Vagina (tissue), 2 donors: ENCODE results near the gene TRAF1. TPM values are rescaled to one million over a fixed set of nuclear protein-coding genes. Genes with fewer than 3 reads are reported as not detected.

Experiments used
- DNase-seq, 2 donors: peaks; one replicate each; pipeline ENCODE4 v3.0.0-alpha.2; 2017; ENCODE audit errors: extremely low spot score in 2 of 2
- H3K27ac ChIP-seq: fragments of 200-600 bp; sonication (generic); one replicate; pipeline ENCODE4 v1.5.1; 2019
- H3K27me3 ChIP-seq: fragments of 200-600 bp; sonication (generic); one replicate; pipeline ENCODE4 v1.5.1; 2019
- H3K36me3 ChIP-seq, 2 donors: fragments of 200-600 bp; sonication (generic); one replicate each; pipeline ENCODE4 v1.5.1; 2017 to 2019
- H3K4me1 ChIP-seq: fragments of 200-600 bp; sonication (generic); one replicate; pipeline ENCODE4 v1.5.1; 2019
- H3K4me3 ChIP-seq, 2 donors: fragments of 200-600 bp; sonication (generic); 1 replicate in 1 of 2; 2 replicates in 1 of 2; pipeline ENCODE4 v1.5.1; 2016 to 2019
- H3K9me3 ChIP-seq: fragments of 200-600 bp; sonication (generic); one replicate; pipeline ENCODE4 v1.5.1; 2019
- POLR2A ChIP-seq, 2 donors: fragments of 450-650 bp; IDR thresholded peaks; one replicate each; pipeline ENCODE4 v1.6.1; 2017; ENCODE audit warnings: antibody characterized with exemption in 2 of 2, mild to moderate bottlenecking in 2 of 2, moderate library complexity in 2 of 2
- POLR2AphosphoS5 ChIP-seq, 2 donors: sonication (generic); formaldehyde crosslinking; IDR thresholded peaks; one replicate each; pipeline ENCODE4 v1.9.0; 2017; ENCODE audit warnings: antibody characterized with exemption in 2 of 2, mild to moderate bottlenecking in 2 of 2, low read depth in 1 of 2; ENCODE audit not compliant: insufficient read depth in 1 of 2
- intact Hi-C: fragments of 100-400 bp; cut with DNase I; formaldehyde crosslinking; loops from one replicate; pipeline ENCODE4 v1.15.1; 2023
- total RNA-seq: library from RNA; depleted of rRNA; stranded (reverse); fragments of >200 nt; gene quantifications from one replicate; pipeline ENCODE4 v1.2.3, GENCODE V29; 2016
- TF ChIP-seq, protein P1 (sequence below), 3 experiments: fragments of 450-650 bp in 2 of 3; fragments of 200-600 bp in 1 of 3; sonication (generic) in 1 of 3; IDR thresholded peaks; one replicate each; pipeline ENCODE4 v1.5.1; 2017 to 2019; ENCODE audit warnings: antibody characterized with exemption in 3 of 3, mild to moderate bottlenecking in 2 of 3, moderate library complexity in 2 of 3

The TRAF1 gene
- total RNA-seq, 1 donor from 2014 or later: 6.9 TPM

- H3K27me3 ChIP-seq: no peaks in the 10 kb centered on the region
- intact Hi-C loops: no loop called here
- peak overlapping the region; percentile 80 for H3K27ac ChIP-seq
- H3K36me3 ChIP-seq: no peaks in the 10 kb centered on the region
- H3K4me1 ChIP-seq: peaks cover 57% of the 10 kb centered on the region
- peak overlapping the region; percentile 25 to 35 for H3K4me3 ChIP-seq
- TF ChIP-seq POLR2AphosphoS5 (IDR thresholded peaks at IDR 0.05; ENCODE audit: insufficient read depth in 1 of 2, low read depth in 1 of 2) (peak in 1 of 2 donors; percentile 53), POLR2A (IDR thresholded peaks at IDR 0.05) (no peak)
- TF ChIP-seq, protein P1, sequence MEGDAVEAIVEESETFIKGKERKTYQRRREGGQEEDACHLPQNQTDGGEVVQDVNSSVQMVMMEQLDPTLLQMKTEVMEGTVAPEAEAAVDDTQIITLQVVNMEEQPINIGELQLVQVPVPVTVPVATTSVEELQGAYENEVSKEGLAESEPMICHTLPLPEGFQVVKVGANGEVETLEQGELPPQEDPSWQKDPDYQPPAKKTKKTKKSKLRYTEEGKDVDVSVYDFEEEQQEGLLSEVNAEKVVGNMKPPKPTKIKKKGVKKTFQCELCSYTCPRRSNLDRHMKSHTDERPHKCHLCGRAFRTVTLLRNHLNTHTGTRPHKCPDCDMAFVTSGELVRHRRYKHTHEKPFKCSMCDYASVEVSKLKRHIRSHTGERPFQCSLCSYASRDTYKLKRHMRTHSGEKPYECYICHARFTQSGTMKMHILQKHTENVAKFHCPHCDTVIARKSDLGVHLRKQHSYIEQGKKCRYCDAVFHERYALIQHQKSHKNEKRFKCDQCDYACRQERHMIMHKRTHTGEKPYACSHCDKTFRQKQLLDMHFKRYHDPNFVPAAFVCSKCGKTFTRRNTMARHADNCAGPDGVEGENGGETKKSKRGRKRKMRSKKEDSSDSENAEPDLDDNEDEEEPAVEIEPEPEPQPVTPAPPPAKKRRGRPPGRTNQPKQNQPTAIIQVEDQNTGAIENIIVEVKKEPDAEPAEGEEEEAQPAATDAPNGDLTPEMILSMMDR (IDR thresholded peaks at IDR 0.05): no peak
- H3K9me3 ChIP-seq: no peaks in the 10 kb centered on the region
- DNase-seq: no peak
These were observed 32.1 kb downstream of the TRAF1 start for GRCh38 chr9:120894321-120895148.

GRCh38 chr9:120893611-120894307, 32.8 kb downstream of the TRAF1 start:
- Histone ChIP-seq H3K9me3 (no peaks in the 10 kb centered on the region), H3K27me3 (no peaks in the 10 kb centered on the region), H3K4me3 (no peak overlapping the region), H3K36me3 (no peaks in the 10 kb centered on the region), H3K4me1 (peaks cover 65% of the 10 kb centered on the region), H3K27ac (peak overlapping the region; percentile 80)
- intact Hi-C loops: no loop called here
- DNase-seq: no peak
- TF ChIP-seq POLR2A (IDR thresholded peaks at IDR 0.05) (no peak), POLR2AphosphoS5 (IDR thresholded peaks at IDR 0.05; ENCODE audit: insufficient read depth in 1 of 2, low read depth in 1 of 2) (no peak)
- TF ChIP-seq, protein P1 (IDR thresholded peaks at IDR 0.05): no peak

DNA sequence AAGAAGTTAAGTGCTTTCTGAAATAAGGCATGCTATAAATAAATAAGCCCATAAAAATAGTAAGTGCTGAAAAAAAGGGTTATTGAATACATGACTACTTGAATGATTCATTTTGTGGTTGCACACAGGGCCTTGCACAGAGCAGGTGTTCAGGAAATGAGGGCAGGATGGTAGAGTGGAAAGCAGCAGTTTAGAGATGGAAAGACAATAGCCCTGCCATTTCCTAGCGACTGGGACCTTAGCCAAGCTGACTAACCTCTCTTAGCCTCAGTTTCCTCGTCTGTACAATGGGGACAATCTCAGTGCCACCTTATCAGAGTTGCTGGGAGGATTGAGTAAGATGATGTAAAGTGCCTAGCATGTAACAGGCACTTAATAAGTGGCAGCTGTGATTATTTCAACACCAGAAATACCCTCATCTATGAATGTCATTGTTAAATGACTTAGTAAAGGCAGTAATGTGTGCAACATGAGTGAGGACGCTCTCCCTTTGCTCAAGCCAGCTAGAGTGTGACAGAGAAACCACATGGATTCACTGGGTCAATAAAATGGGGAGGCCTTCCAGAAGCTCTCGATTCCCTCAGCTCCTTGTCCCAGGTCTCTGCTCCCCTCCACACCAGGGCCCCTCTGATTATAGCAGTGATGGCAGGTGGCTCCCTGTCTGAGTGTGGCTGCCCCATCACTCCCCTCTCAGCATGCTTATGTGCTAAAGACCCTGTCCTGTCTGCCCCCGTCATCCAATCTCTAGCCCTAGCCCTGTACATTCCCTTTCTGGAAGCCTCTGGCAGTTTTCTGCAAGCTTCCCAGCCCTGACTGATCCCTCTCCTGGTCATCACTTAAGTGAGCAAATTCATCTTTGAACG, 33.6 kb downstream of the TRAF1 start:
- H3K27me3 ChIP-seq: no peaks in the 10 kb centered on the region
- H3K9me3 ChIP-seq: no peaks in the 10 kb centered on the region
- intact Hi-C loops: no loop called here
- H3K4me3 ChIP-seq: no peak overlapping the region
- TF ChIP-seq, protein P1 (IDR thresholded peaks at IDR 0.05): no peak
- no peak for TF ChIP-seq POLR2A (IDR thresholded peaks at IDR 0.05)
- TF ChIP-seq POLR2AphosphoS5 (IDR thresholded peaks at IDR 0.05; ENCODE audit: insufficient read depth in 1 of 2, low read depth in 1 of 2): peak in 1 of 2 donors; percentile 30
- H3K4me1 ChIP-seq: peaks cover 68% of the 10 kb centered on the region
- no peak for DNase-seq
- no peaks in the 10 kb centered on the region for H3K36me3 ChIP-seq
- peak overlapping the region; percentile 80 for H3K27ac ChIP-seq

DNA sequence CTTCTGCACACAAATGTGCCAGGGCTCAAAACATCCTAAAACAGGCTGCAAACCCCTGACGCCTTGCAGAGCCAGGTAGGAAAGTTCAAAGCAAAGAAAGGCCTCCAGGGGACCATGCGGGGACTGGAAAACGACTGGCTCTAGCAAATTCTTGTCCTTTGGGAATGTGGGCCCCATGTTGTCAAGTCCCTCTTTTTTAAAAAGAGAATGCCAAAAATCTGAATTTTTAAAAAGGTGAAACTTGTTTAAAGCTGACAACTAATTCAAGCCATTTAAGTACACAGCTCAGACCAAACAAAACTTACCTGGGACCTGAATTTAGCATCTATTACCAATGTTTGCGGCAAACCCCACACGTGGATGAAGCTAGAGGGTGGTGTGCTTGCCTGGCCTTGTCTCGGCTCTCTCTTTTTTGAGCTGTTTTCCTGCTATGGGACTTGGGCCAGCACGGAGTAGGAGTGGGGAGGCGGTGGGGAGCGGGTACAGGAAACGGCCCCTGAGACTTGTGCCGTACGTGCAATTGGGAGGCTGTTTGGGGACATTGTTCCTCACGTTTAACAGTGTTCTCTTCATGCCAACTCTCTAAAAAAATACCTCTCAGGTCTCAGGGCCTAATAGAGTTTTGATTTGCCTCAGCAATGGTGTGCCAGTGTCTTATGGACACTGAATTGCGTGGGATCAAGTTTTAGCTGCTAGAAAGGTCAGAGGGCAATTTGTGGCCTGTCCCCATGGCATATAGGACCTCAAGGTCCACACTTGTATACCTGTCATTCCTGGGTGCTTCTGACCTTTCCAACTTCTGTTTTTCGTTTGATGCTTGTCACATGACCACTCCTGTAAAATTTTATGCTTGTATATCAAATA, 34.5 kb downstream of the TRAF1 start:
- no peak for DNase-seq
- Histone ChIP-seq H3K27me3 (no peaks in the 10 kb centered on the region), H3K9me3 (no peaks in the 10 kb centered on the region), H3K4me1 (peaks cover 65% of the 10 kb centered on the region), H3K36me3 (no peaks in the 10 kb centered on the region), H3K4me3 (no peak overlapping the region), H3K27ac (peak overlapping the region; percentile 80)
- TF ChIP-seq POLR2A (IDR thresholded peaks at IDR 0.05) (no peak), POLR2AphosphoS5 (IDR thresholded peaks at IDR 0.05; ENCODE audit: insufficient read depth in 1 of 2, low read depth in 1 of 2) (no peak)
- TF ChIP-seq, protein P1 (IDR thresholded peaks at IDR 0.05): no peak
- intact Hi-C loops: no loop called here
